Fibroblast of lung (primary cell): ENCODE measurements around the gene GNAL.

Source experiments
- EZH2 ChIP-seq: IDR thresholded peaks from 2 replicates; pipeline ENCODE4 v1.5.1; 2012; ENCODE audit warnings: low read length, control low read depth, mild to moderate bottlenecking; ENCODE audit errors: missing control alignments
- TF ChIP-seq, protein P1 (sequence below), 2 donors: IDR thresholded peaks in 1 of 2; conservative IDR thresholded peaks in 1 of 2; 1 replicate in 1 of 2; 2 replicates in 1 of 2; pipeline ENCODE4 v1.5.1; 2011 to 2012; ENCODE audit warnings: low read length in 2 of 2, control low read depth in 1 of 2, inconsistent platforms in 1 of 2, low read depth in 1 of 2, mild to moderate bottlenecking in 1 of 2

GRCh38 chr18:11807233-11807632 is 118.2 kb downstream of the GNAL start:
- TF ChIP-seq, protein P1, sequence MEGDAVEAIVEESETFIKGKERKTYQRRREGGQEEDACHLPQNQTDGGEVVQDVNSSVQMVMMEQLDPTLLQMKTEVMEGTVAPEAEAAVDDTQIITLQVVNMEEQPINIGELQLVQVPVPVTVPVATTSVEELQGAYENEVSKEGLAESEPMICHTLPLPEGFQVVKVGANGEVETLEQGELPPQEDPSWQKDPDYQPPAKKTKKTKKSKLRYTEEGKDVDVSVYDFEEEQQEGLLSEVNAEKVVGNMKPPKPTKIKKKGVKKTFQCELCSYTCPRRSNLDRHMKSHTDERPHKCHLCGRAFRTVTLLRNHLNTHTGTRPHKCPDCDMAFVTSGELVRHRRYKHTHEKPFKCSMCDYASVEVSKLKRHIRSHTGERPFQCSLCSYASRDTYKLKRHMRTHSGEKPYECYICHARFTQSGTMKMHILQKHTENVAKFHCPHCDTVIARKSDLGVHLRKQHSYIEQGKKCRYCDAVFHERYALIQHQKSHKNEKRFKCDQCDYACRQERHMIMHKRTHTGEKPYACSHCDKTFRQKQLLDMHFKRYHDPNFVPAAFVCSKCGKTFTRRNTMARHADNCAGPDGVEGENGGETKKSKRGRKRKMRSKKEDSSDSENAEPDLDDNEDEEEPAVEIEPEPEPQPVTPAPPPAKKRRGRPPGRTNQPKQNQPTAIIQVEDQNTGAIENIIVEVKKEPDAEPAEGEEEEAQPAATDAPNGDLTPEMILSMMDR (conservative IDR thresholded peaks at IDR 0.05 in 1 of 2, IDR thresholded peaks at IDR 0.05 in 1 of 2; ENCODE audit: low read depth in 1 of 2, low read length in 2 of 2) = no peak
- no peak for TF ChIP-seq EZH2
